NCI-H146 treated with DMSO at 0.1 percent for 48 hours (cell line): ENCODE data around the gene STK4.
"Not testable (repeated sequence)": the region's sequence is repeated elsewhere in the genome, so short reads cannot be mapped to it uniquely, and the experiment has no call there.

Experiments used
- DNase-seq: peaks from one replicate; lab custom pipeline; 2025; ENCODE audit not compliant: unreplicated experiment; lab: John Stamatoyannopoulos, UW

Gene STK4

DNA sequence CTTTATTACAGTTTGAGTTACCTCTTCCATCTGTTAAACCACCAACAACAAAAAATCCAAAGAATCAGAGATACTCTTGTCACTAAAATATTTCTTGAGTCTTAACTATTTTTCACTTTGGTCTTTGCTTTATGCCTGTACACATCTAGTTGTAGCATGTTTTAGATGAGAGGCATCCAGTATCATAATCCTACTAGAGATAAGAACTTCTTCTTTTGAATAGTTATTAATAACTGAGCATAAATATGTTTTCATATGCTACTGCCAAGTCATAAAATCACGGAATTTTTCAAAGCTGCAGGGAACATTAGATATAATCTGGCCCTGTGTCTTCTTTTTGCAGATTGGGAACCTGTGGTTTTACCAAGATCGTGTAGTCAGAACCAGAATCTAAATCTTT is 55.3 kb downstream of the STK4 start:
- DNase-seq: no peak

GRCh38 chr20:45023140-45023539 is 56.8 kb downstream of the STK4 start:
- not testable (repeated sequence) for DNase-seq

- DNase-seq: no peak
Observed at GRCh38 chr20:45028424-45029136, 62.3 kb downstream of the STK4 start.

DNA sequence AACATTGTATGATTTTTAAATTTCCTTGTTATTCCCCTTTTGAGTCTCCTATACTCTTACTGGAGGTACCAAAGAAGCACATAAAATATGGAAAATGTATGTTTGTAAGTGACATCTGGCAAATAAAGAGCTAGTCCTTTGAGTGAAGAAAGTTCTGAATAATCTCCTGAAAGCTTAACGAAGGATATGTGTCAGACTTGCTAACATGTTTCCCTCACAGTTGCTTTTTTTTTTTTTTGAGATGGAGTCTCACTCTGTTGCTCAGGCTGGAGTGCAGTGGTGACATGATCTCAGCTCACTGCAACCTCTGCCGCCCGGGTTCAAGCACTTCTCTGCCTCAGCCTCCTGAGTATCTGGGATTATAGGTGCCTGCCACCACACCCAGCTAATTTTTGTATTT is 63.6 kb downstream of the STK4 start:
- no peak for DNase-seq

DNA sequence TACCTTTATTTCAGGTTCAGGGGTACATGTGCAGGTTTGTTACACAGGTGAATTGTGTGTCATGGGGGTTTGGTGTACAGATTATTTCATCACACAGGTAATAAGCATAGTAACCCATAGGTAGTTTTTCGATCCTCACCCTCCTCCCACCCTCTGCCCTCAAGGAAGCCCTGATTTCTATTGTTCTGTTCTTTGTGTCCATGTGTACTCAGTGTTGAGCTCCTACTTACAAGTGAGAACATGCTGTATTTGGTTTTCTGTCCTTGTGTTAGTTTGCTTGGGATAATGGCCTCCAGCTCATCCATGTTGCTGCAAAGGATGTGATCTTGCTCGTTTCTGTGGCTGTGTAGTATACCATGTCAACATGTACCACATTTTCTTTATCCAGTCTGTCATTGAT is 66.0 kb downstream of the STK4 start:
- peak; percentile 75 for DNase-seq

GRCh38 chr20:45032781-45033180 is 66.5 kb downstream of the STK4 start:
- DNase-seq: no peak

DNA sequence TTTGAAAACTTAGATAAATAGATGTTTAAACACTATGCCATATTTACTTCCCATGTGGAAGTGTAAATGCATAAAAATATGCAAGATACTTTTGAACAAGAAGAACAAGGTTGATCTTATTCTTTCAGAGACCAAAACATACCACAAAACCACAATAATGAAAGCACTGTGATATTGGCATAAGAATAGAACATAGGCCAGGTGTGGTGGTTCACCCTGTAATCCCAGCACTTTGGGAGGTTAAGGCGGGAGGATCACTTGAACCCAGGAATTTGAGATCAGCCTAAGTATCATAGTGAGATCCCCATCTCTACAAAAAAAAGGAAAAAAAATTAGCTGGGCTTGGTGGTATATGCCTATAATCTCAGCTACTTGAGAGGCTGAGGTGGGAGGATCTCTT is 68.1 kb downstream of the STK4 start:
- DNase-seq: no peak

DNA sequence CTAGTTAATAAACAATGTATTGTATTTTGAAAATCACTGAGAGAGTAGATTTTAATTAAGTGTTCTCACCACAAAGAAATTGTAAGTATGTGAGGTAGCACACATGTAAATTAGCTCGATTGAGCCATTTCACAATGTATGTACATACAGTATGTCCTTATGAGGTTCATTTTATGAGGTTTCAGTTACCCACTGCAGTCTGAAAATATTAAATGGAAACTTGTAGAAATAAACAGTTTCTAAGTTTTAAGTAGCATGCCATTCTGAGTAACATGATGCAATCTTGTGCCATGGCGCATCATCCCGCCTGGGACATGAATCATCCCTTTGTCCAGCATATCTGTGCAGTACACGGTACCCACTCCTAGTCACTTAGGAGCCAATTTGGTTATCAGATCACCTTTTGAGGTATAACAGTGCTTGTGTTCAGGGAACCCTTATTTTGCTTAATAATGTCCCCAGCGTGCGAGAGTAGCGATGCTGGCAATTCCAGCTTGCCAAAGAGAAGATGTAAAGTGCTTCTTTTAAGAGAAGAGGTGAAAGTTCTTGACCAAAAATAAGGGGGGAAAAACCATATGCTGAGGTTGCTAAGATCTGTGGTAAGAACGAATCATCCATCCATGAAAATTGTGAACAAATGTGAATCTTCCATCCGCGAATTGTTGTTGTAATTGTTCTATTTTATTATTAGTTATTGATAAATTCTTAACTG is 69.9 kb downstream of the STK4 start:
- no peak for DNase-seq

- no peak for DNase-seq
Observed at GRCh38 chr20:45037050-45037449, 70.7 kb downstream of the STK4 start.

GRCh38 chr20:45037635-45038034 is 71.3 kb downstream of the STK4 start:
- DNase-seq: no peak

- DNase-seq: no peak
Observed at GRCh38 chr20:45038745-45039474, 72.6 kb downstream of the STK4 start.

DNA sequence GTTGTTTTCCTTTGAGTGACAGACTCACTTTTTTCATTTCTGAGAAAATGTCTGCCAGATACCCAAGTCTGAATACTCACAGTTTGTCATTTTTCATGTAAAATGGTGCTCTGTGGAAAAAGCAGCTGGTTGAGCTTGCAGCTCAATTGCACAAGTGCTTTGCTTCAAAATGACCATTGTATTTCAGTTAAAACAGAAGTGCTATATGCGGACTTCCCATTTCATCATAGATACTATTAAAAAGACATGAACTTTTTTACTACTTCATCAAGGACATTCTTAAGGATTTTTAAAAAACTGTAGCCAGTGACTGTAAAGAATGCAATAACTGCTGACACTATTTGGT is 73.1 kb downstream of the STK4 start:
- DNase-seq: no peak

DNA sequence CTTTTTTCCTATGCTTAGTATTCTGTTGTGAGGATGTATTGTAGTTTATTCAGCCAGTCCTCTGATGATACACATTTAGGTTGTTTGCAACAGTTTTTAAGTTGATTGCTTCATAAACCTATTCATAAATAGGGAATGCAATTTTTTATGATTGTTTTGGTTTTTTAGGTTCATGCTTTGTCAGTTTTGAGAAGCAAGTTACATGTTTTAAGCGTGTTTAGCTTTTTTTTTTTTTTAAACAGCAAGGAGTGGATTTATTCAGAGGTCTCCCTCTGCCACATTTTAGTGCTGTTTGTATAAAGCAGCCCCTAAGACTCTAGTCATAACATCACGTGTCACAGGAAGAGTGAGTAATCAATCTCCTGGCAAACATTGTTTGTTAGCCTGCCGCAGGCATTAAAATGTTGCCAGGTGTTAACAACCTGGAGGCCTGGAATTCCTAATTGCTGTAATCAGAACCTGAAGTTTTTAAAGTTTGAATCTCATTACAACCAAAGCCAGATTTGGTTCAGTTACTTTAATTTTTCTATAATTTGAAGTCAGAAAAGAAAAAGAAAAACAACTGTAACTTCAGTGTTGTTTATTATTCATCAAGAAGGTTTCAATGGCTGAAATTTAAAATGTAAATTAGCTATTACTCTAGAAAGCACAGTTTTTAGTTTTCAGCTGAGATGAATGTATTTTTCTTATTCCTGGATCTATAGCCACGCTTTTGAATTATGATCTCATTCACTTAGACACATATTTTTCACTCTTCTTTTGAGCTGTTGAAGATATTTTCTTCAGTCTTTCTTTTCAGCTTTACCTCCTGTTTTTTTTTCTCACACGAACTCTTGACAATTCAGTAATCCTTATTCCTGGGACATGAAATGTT is 75.4 kb downstream of the STK4 start:
- peak; percentile 71 for DNase-seq

- no peak for DNase-seq
Observed at GRCh38 chr20:45042978-45043377, 76.7 kb downstream of the STK4 start.

DNA sequence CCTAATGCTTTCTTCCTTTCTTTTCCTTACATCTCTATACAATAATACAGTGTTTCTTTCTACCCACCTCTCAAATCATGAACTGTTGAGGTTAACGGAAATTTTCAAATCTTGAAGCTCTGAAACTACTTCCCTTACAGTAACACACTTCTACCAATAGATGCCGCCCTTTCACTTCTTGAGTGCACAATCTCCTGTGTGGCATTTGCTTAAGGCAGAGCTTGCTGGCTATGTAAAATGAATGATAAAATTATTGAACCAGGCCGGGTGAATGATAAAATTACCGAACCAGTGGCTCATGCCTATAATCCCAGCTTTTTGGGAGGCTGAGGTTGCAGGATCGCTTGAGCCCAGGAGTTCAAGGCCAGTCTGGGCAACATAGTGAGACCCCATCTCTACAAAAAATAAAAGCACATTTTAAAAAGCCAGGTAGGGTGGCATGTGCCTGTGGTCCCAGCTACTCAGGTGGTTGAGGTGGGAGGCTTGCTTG is 77.8 kb downstream of the STK4 start:
- peak; percentile 63 for DNase-seq

- no peak for DNase-seq
Observed at GRCh38 chr20:45044601-45045000, 78.3 kb downstream of the STK4 start.

DNA sequence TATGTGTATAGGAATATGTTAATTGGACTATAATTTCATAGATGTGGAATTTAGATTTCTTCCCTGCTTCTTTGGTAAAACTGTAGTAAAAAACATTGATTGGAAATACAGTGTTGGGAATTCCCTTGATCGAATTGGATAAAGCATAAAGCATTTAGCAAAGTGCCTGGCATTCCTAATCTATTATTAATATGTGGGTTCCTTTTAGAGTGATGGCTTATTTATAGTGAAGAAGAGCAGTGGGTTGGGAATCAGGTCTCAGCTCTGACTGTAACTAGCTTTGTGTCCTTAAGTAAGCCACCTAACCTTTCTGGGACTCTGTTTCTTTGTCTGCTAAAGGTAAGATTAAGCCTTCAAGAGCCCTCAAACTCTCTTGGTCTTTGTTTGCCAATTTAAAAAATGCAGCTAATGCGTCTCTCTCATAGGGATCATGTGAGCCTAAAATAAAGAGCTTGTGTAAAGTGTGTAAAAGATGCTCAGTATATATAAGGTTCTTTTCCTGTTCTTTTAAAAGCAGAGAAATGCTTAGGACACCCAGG is 81.3 kb downstream of the STK4 start:
- DNase-seq: no peak

- no peak for DNase-seq
Observed at GRCh38 chr20:45049438-45049837, 83.1 kb downstream of the STK4 start.

- no peak for DNase-seq
Observed at GRCh38 chr20:45049904-45050471, 83.7 kb downstream of the STK4 start.
